Natural killer cell (primary cell): ENCODE measurements around the gene ISCA1. TPM values are rescaled to one million over a fixed set of nuclear protein-coding genes. Genes with fewer than 3 reads are reported as not detected.

Experiments
- ATAC-seq, 3 donors: fragments of 150-1000 bp in 2 of 3; fragments of 200-7000 bp in 1 of 3; cut with Tn5 transposase; 1 replicate in 1 of 3; 2 replicates in 2 of 3; pipeline ENCODE4 v1.10.0; 2021; ENCODE audit warnings: mild to moderate bottlenecking in 2 of 3, moderate library complexity in 2 of 3
- DNase-seq, 2 donors: peaks; one replicate each; pipeline versions ENCODE4 v3.0.0 to v3.0.0-alpha.2; 2013 to 2021; ENCODE audit warnings: mixed read lengths in 1 of 2
- H3K27ac ChIP-seq: one replicate; pipeline ENCODE4 v1.5.1; 2013; ENCODE audit warnings: mild to moderate bottlenecking, low read length
- H3K27me3 ChIP-seq: one replicate; pipeline ENCODE4 v1.6.1; 2013; ENCODE audit warnings: low read length; ENCODE audit not compliant: control insufficient read depth, insufficient read depth
- H3K36me3 ChIP-seq: one replicate; pipeline ENCODE4 v1.6.1; 2013; ENCODE audit warnings: low read length; ENCODE audit not compliant: control insufficient read depth, insufficient read depth
- H3K4me1 ChIP-seq: one replicate; pipeline ENCODE4 v1.6.1; 2013; ENCODE audit warnings: low read length; ENCODE audit not compliant: control insufficient read depth, insufficient read depth
- H3K4me3 ChIP-seq: one replicate; pipeline ENCODE4 v1.5.1; 2013; ENCODE audit warnings: low read length
- H3K9me3 ChIP-seq: one replicate; pipeline ENCODE4 v1.6.1; 2013; ENCODE audit warnings: low read length; ENCODE audit not compliant: control insufficient read depth, insufficient read depth
- H3K27ac Mint-ChIP-seq, 2 donors: one replicate each; pipeline ENCODE4 v1.8.0; 2022; ENCODE audit warnings: mild to moderate bottlenecking in 2 of 2, mixed read lengths in 2 of 2, moderate library complexity in 1 of 2
- H3K27me3 Mint-ChIP-seq, 2 donors: one replicate each; pipeline ENCODE4 v1.8.0; 2022; ENCODE audit warnings: low read depth in 2 of 2, mixed read lengths in 2 of 2
- H3K36me3 Mint-ChIP-seq: one replicate; pipeline ENCODE4 v1.8.0; 2022; ENCODE audit warnings: mixed read lengths
- H3K4me1 Mint-ChIP-seq, 2 donors: one replicate each; pipeline ENCODE4 v1.8.0; 2022; ENCODE audit warnings: mixed read lengths in 2 of 2
- H3K4me3 Mint-ChIP-seq: one replicate; pipeline ENCODE4 v1.8.0; 2022; ENCODE audit warnings: mild to moderate bottlenecking, moderate library complexity, mixed read lengths
- H3K9me3 Mint-ChIP-seq, 2 donors: one replicate each; pipeline ENCODE4 v1.8.0; 2022; ENCODE audit warnings: mixed read lengths in 2 of 2
- CTCF ChIP-seq: fragments of 200-600 bp; IDR thresholded peaks from one replicate; pipeline ENCODE4 v1.8.0; 2022; ENCODE audit warnings: antibody characterized with exemption
- WGBS: methylation state at CpG from one replicate; pipeline ENCODE4 v1.1.7; 2013; ENCODE audit warnings: missing lambda C conversion rate; ENCODE audit not compliant: insufficient coverage; 5-methylcytosine and 5-hydroxymethylcytosine counted together
- intact Hi-C: fragments of 100-400 bp; cut with micrococcal nuclease; formaldehyde crosslinking; loops from one replicate; pipeline ENCODE4 v1.14.2; 2022
- total RNA-seq, 4 donors: library from RNA; stranded (reverse); fragments of 120-200 nt in 1 of 4; gene quantifications; one replicate each; pipeline versions ENCODE4 v1.2.3 to v1.2.4, GENCODE V29; 2013 to 2022

Gene ISCA1
- total RNA-seq, 3 donors from 2014 or later (not counting 1 experiment from before 2014, with no cell fraction given) = 57.3 to 67.6 (median 63.4) TPM

GRCh38 chr9:86230858-86231257 lies 51.5 kb downstream of the ISCA1 start:
- DNase-seq (no peak), ATAC-seq (no peak)
- no peaks in the 10 kb centered on the region for H3K4me1 Mint-ChIP-seq
- Histone ChIP-seq H3K4me1 (no peaks in the 10 kb centered on the region), H3K9me3 (no peaks in the 10 kb centered on the region), H3K27me3 (no peaks in the 10 kb centered on the region), H3K36me3 (no peaks in the 10 kb centered on the region), H3K27ac (no peak overlapping the region), H3K4me3 (no peak overlapping the region)
- no peak for TF ChIP-seq CTCF
- H3K27me3 Mint-ChIP-seq = peaks cover 16 to 23% of the 10 kb centered on the region in 2 donors
- H3K36me3 Mint-ChIP-seq = no peaks in the 10 kb centered on the region
- no peak overlapping the region for H3K4me3 Mint-ChIP-seq
- H3K27ac Mint-ChIP-seq = no peak overlapping the region
- intact Hi-C loops = no loop called here
- WGBS = 89% methylated on average over 2 of the region's 2 CpGs
- H3K9me3 Mint-ChIP-seq = no peaks in the 10 kb centered on the region

GRCh38 chr9:86222667-86223066 lies 59.7 kb downstream of the ISCA1 start:
- H3K4me3 ChIP-seq = no peak overlapping the region
- 82% methylated on average over 4 of the region's 4 CpGs for WGBS
- H3K27ac ChIP-seq = no peak overlapping the region
- Mint-ChIP-seq H3K36me3 (no peaks in the 10 kb centered on the region), H3K4me3 (no peak overlapping the region), H3K9me3 (no peaks in the 10 kb centered on the region), H3K4me1 (no peaks in the 10 kb centered on the region), H3K27ac (no peak overlapping the region), H3K27me3 (peaks cover 4 to 9% of the 10 kb centered on the region in 2 donors)
- no peaks in the 10 kb centered on the region for H3K27me3 ChIP-seq
- no peaks in the 10 kb centered on the region for H3K4me1 ChIP-seq
- no peaks in the 10 kb centered on the region for H3K9me3 ChIP-seq
- ATAC-seq = no peak
- H3K36me3 ChIP-seq = no peaks in the 10 kb centered on the region
- no peak for TF ChIP-seq CTCF
- intact Hi-C loops = no loop called here
- DNase-seq = no peak

- Mint-ChIP-seq H3K9me3 (no peaks in the 10 kb centered on the region), H3K27ac (no peak overlapping the region), H3K36me3 (no peaks in the 10 kb centered on the region), H3K27me3 (peaks cover 4 to 15% of the 10 kb centered on the region in 2 donors), H3K4me3 (no peak overlapping the region), H3K4me1 (no peaks in the 10 kb centered on the region)
- Histone ChIP-seq H3K4me1 (no peaks in the 10 kb centered on the region), H3K27ac (no peak overlapping the region), H3K27me3 (no peaks in the 10 kb centered on the region), H3K36me3 (no peaks in the 10 kb centered on the region), H3K9me3 (no peaks in the 10 kb centered on the region), H3K4me3 (no peak overlapping the region)
- intact Hi-C loops = no loop called here
- ATAC-seq = no peak
- no peak for TF ChIP-seq CTCF
- no peak for DNase-seq
- WGBS = 88% methylated on average over 3 of the region's 3 CpGs
Measured at GRCh38 chr9:86219606-86220005, 62.7 kb downstream of the ISCA1 start.

- no peaks in the 10 kb centered on the region for H3K36me3 ChIP-seq
- H3K4me1 ChIP-seq = no peaks in the 10 kb centered on the region
- no peak for ATAC-seq
- 89% methylated on average over 7 of the region's 7 CpGs for WGBS
- no peak overlapping the region for H3K4me3 Mint-ChIP-seq
- TF ChIP-seq CTCF = no peak
- H3K9me3 Mint-ChIP-seq = no peaks in the 10 kb centered on the region
- no peak overlapping the region for H3K4me3 ChIP-seq
- peaks cover 2 to 15% of the 10 kb centered on the region in 2 donors for H3K27me3 Mint-ChIP-seq
- no peak for DNase-seq
- H3K27ac ChIP-seq = no peak overlapping the region
- H3K36me3 Mint-ChIP-seq = no peaks in the 10 kb centered on the region
- intact Hi-C loops = no loop called here
- H3K9me3 ChIP-seq = no peaks in the 10 kb centered on the region
- no peaks in the 10 kb centered on the region for H3K27me3 ChIP-seq
- no peaks in the 10 kb centered on the region for H3K4me1 Mint-ChIP-seq
- H3K27ac Mint-ChIP-seq = no peak overlapping the region
Measured at GRCh38 chr9:86217076-86217755, 65.1 kb downstream of the ISCA1 start.
